HEK293 (cell line): Measurements from ENCODE around the gene CD83.

Experiments used
- CTCF ChIA-PET: fragments of 350-600 bp; formaldehyde crosslinking; extraction: SDS; loops from one replicate; lab custom pipeline; 2021; ENCODE audit warnings: antibody characterized with exemption; lab: Yijun Ruan, JAX
- POLR2A ChIA-PET: fragments of 300-600 bp; formaldehyde crosslinking; extraction: SDS; loops from one replicate; lab custom pipeline; 2020; ENCODE audit warnings: antibody characterized with exemption, inconsistent platforms; lab: Yijun Ruan, JAX
- H3K27ac ChIP-seq: fragments of 200-500 bp; sonication (Bioruptor generic); 2 replicates; pipeline ENCODE4 v1.5.1; 2014; ENCODE audit warnings: low read depth, low read length, control low read depth, inconsistent platforms; ENCODE audit errors: extremely low read depth
- H3K36me3 ChIP-seq, 2 experiments: fragments of 200-500 bp in 1 of 2; sonication (Bioruptor generic) in 1 of 2; 1 replicate in 1 of 2; 2 replicates in 1 of 2; pipeline ENCODE4 v1.5.1; 2014 to 2017; ENCODE audit warnings: inconsistent platforms in 2 of 2, low read length in 2 of 2; ENCODE audit not compliant: control insufficient read depth in 2 of 2, insufficient read depth in 1 of 2
- H3K4me1 ChIP-seq: fragments of 200-500 bp; sonication (Bioruptor generic); 2 replicates; pipeline ENCODE4 v1.5.1; 2014; ENCODE audit warnings: mild to moderate bottlenecking, low read length, inconsistent platforms; ENCODE audit not compliant: control insufficient read depth, insufficient read depth
- H3K4me3 ChIP-seq: 2 replicates; pipeline ENCODE4 v1.5.1; 2011; ENCODE audit warnings: low read depth, mild to moderate bottlenecking, control low read depth, low read length, moderate library complexity
- H3K9me3 ChIP-seq: fragments of 200-500 bp; sonication (Bioruptor generic); 2 replicates; pipeline ENCODE4 v1.5.1; 2014; ENCODE audit warnings: low read depth, low read length, inconsistent platforms; ENCODE audit not compliant: control insufficient read depth, insufficient read depth
- HIC1 ChIP-seq: fragments of 450-650 bp; formaldehyde crosslinking; IDR thresholded peaks from 2 replicates; pipeline ENCODE4 v1.5.1; 2016; ENCODE audit warnings: missing biosample characterization, missing genetic modification characterization
- HOXD13 ChIP-seq: sonication (generic); formaldehyde crosslinking; IDR thresholded peaks from 2 replicates; pipeline ENCODE4 v1.8.0; 2022; ENCODE audit warnings: missing genetic modification reagents, borderline replicate concordance
- KLF16 ChIP-seq: fragments of 450-650 bp; formaldehyde crosslinking; IDR thresholded peaks from 2 replicates; pipeline ENCODE4 v1.5.1; 2017; ENCODE audit warnings: missing biosample characterization, missing genetic modification characterization
- KLF9 ChIP-seq: fragments of 450-650 bp; formaldehyde crosslinking; IDR thresholded peaks from 2 replicates; pipeline ENCODE4 v1.5.1; 2016; ENCODE audit warnings: missing biosample characterization, missing genetic modification characterization, low read depth
- PBX3 ChIP-seq: sonication (generic); formaldehyde crosslinking; IDR thresholded peaks from 2 replicates; pipeline ENCODE4 v1.8.1; 2022; ENCODE audit warnings: mild to moderate bottlenecking, moderate library complexity, missing genetic modification reagents
- WT1 ChIP-seq: fragments of 450-650 bp; formaldehyde crosslinking; IDR thresholded peaks from 2 replicates; pipeline ENCODE4 v1.5.1; 2016; ENCODE audit warnings: missing biosample characterization, missing genetic modification characterization
- ZBTB11 ChIP-seq: fragments of 450-650 bp; formaldehyde crosslinking; conservative IDR thresholded peaks from 2 replicates; pipeline ENCODE4 v1.5.1; 2016; ENCODE audit warnings: low read depth, missing biosample characterization, missing genetic modification characterization
- ZBTB8A ChIP-seq: fragments of 450-650 bp; formaldehyde crosslinking; IDR thresholded peaks from 2 replicates; pipeline ENCODE4 v1.5.1; 2016; ENCODE audit warnings: missing biosample characterization, missing genetic modification characterization
- ZNF114 ChIP-seq: fragments of 450-650 bp; formaldehyde crosslinking; IDR thresholded peaks from 2 replicates; pipeline ENCODE4 v1.5.0; 2017; ENCODE audit warnings: missing biosample characterization, missing genetic modification characterization
- ZNF138 ChIP-seq: fragments of 450-650 bp; formaldehyde crosslinking; IDR thresholded peaks from 2 replicates; pipeline ENCODE4 v1.5.1; 2016; ENCODE audit warnings: missing biosample characterization, missing genetic modification characterization, borderline replicate concordance
- ZNF175 ChIP-seq: fragments of 450-650 bp; formaldehyde crosslinking; IDR thresholded peaks from 2 replicates; pipeline ENCODE4 v1.5.1; 2016; ENCODE audit warnings: missing biosample characterization, missing genetic modification characterization
- ZNF2 ChIP-seq: fragments of 450-650 bp; formaldehyde crosslinking; IDR thresholded peaks from 2 replicates; pipeline ENCODE4 v1.5.1; 2016; ENCODE audit warnings: missing biosample characterization, missing genetic modification characterization
- ZNF214 ChIP-seq: fragments of 450-650 bp; formaldehyde crosslinking; IDR thresholded peaks from 2 replicates; pipeline ENCODE4 v1.5.1; 2017; ENCODE audit warnings: missing biosample characterization, mild to moderate bottlenecking, missing genetic modification characterization, borderline replicate concordance
- ZNF404 ChIP-seq: fragments of 450-650 bp; formaldehyde crosslinking; IDR thresholded peaks from 2 replicates; pipeline ENCODE4 v1.5.1; 2017; ENCODE audit warnings: missing biosample characterization, missing genetic modification characterization
- ZNF704 ChIP-seq: fragments of 450-650 bp; formaldehyde crosslinking; IDR thresholded peaks from 2 replicates; pipeline ENCODE4 v1.5.1; 2016; ENCODE audit warnings: missing biosample characterization, missing genetic modification characterization
- ZNF792 ChIP-seq: fragments of 450-650 bp; formaldehyde crosslinking; IDR thresholded peaks from 2 replicates; pipeline ENCODE4 v1.5.1; 2016; ENCODE audit warnings: missing biosample characterization, missing genetic modification characterization

The CD83 gene

GRCh38 chr6:14174996-14175395 lies 57.4 kb downstream of the CD83 start:
- Histone ChIP-seq H3K27ac (no peak overlapping the region), H3K4me1 (no peaks in the 10 kb centered on the region), H3K36me3 (no peaks in the 10 kb centered on the region)
- no peak for TF ChIP-seq KLF9 (tag by site-specific recombination)
- no peak for TF ChIP-seq ZNF792 (tag by site-specific recombination)
- TF ChIP-seq ZNF138 = no peak
- no peak for TF ChIP-seq KLF16 (tag by site-specific recombination)
- no peak for TF ChIP-seq ZBTB11
- TF ChIP-seq ZNF214 (tag by site-specific recombination) = no peak
- TF ChIP-seq HOXD13 (CRISPR knock-in tag) = no peak
- no peak for TF ChIP-seq ZNF175 (tag by site-specific recombination)
- no peak for TF ChIP-seq PBX3 (CRISPR knock-in tag)
- no peak for TF ChIP-seq ZNF114
- TF ChIP-seq ZNF2 (tag by site-specific recombination) = no peak
- no peak for TF ChIP-seq ZNF704 (tag by site-specific recombination)
- TF ChIP-seq, all 188 proteins: peak for 0
- CTCF ChIA-PET = interaction anchor here (1.3 kb wide), 1 partner anchor 46 kb away, joined by 3 read pairs; no protein-coding TSS in a partner anchor
- POLR2A ChIA-PET = no interaction called here
- H3K4me3 ChIP-seq = no peak overlapping the region
- H3K9me3 ChIP-seq = no peaks in the 10 kb centered on the region

- no peaks in the 10 kb centered on the region for H3K9me3 ChIP-seq
- POLR2A ChIA-PET = no interaction called here
- TF ChIP-seq ZBTB8A (tag by site-specific recombination) = no peak
- no peak for TF ChIP-seq HIC1 (tag by site-specific recombination)
- TF ChIP-seq ZNF404 (tag by site-specific recombination) = no peak
- no peak for TF ChIP-seq WT1
- no peak overlapping the region for H3K4me3 ChIP-seq
- H3K4me1 ChIP-seq = no peaks in the 10 kb centered on the region
- CTCF ChIA-PET = no interaction called here
- H3K27ac ChIP-seq = no peak overlapping the region
- no peaks in the 10 kb centered on the region for H3K36me3 ChIP-seq
Measured at GRCh38 chr6:14176429-14176828, 58.9 kb downstream of the CD83 start.
